Glutamatergic neuron (in vitro differentiated cells): ENCODE results near the gene TWIST2. TPM values are rescaled to one million over a fixed set of nuclear protein-coding genes. Genes with fewer than 3 reads are reported as not detected.

ENCODE experiments used
- DNase-seq: peaks from one replicate; pipeline ENCODE4 v3.0.0; 2022
- H3K27ac Mint-ChIP-seq: one replicate; pipeline ENCODE4 v1.8.0; 2020; ENCODE audit warnings: mild to moderate bottlenecking, mixed read lengths, inconsistent platforms; ENCODE audit not compliant: unreplicated experiment
- H3K27me3 Mint-ChIP-seq: one replicate; pipeline ENCODE4 v1.8.0; 2020; ENCODE audit warnings: mild to moderate bottlenecking, moderate library complexity, mixed read lengths, inconsistent platforms; ENCODE audit not compliant: unreplicated experiment
- H3K36me3 Mint-ChIP-seq: one replicate; pipeline ENCODE4 v1.8.0; 2020; ENCODE audit warnings: mild to moderate bottlenecking, mixed read lengths, inconsistent platforms; ENCODE audit not compliant: unreplicated experiment
- H3K4me1 Mint-ChIP-seq: one replicate; pipeline ENCODE4 v1.8.0; 2020; ENCODE audit warnings: mild to moderate bottlenecking, low read depth, mixed read lengths, inconsistent platforms; ENCODE audit not compliant: unreplicated experiment
- H3K4me3 Mint-ChIP-seq: one replicate; pipeline ENCODE4 v1.8.0; 2020; ENCODE audit warnings: mild to moderate bottlenecking, mixed read lengths, inconsistent platforms; ENCODE audit not compliant: unreplicated experiment
- H3K9me3 Mint-ChIP-seq: one replicate; pipeline ENCODE4 v1.8.0; 2020; ENCODE audit warnings: mild to moderate bottlenecking, moderate library complexity, mixed read lengths, inconsistent platforms; ENCODE audit not compliant: unreplicated experiment
- total RNA-seq: library from RNA; stranded (reverse); fragmentation: NEBNext Ultra II Directional; extraction: Animal tissue kit (Norgen Biotek cat#: 25700); gene quantifications from one replicate; pipeline ENCODE4 v1.2.1, GENCODE V29; 2021; ENCODE audit not compliant: unreplicated experiment
- TF ChIP-seq, protein P1 (sequence below): fragments of 200-600 bp; sonication (generic); IDR thresholded peaks from one replicate; pipeline ENCODE4 v1.5.0; 2021; ENCODE audit not compliant: partially characterized antibody, unreplicated experiment

Gene TWIST2
- total RNA-seq, 1 donor from 2014 or later = not detected

- DNase-seq = no peak
- no peaks in the 10 kb centered on the region for H3K9me3 Mint-ChIP-seq
- no peaks in the 10 kb centered on the region for H3K4me1 Mint-ChIP-seq
- H3K27ac Mint-ChIP-seq = no peak overlapping the region
- no peaks in the 10 kb centered on the region for H3K36me3 Mint-ChIP-seq
- H3K4me3 Mint-ChIP-seq = no peak overlapping the region
- peaks cover 2% of the 10 kb centered on the region for H3K27me3 Mint-ChIP-seq
- TF ChIP-seq, protein P1, sequence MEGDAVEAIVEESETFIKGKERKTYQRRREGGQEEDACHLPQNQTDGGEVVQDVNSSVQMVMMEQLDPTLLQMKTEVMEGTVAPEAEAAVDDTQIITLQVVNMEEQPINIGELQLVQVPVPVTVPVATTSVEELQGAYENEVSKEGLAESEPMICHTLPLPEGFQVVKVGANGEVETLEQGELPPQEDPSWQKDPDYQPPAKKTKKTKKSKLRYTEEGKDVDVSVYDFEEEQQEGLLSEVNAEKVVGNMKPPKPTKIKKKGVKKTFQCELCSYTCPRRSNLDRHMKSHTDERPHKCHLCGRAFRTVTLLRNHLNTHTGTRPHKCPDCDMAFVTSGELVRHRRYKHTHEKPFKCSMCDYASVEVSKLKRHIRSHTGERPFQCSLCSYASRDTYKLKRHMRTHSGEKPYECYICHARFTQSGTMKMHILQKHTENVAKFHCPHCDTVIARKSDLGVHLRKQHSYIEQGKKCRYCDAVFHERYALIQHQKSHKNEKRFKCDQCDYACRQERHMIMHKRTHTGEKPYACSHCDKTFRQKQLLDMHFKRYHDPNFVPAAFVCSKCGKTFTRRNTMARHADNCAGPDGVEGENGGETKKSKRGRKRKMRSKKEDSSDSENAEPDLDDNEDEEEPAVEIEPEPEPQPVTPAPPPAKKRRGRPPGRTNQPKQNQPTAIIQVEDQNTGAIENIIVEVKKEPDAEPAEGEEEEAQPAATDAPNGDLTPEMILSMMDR = no peak
These were observed 88.5 kb downstream of the TWIST2 start for GRCh38 chr2:238936162-238937052.

DNA sequence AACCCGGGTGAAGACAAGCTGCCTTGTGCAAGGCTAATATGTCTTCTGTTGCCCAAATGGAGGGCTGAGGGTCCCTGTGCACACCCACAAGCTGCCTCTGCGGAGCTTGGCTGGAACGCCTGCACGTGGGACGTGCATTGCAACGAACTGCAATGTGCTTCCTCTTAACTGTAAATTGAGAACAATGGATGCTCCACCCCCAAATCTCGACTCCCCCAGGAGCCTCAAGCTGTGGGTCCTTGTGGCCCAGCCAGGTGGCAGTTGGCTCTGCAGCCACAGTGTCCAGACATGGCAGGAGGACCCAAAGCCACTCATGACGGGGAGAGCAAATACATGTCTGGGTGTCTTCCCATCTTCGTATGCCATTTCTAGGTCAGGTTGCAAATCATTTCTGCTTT is 90.1 kb downstream of the TWIST2 start:
- Mint-ChIP-seq H3K36me3 (no peaks in the 10 kb centered on the region), H3K4me1 (no peaks in the 10 kb centered on the region)
- no peak for DNase-seq

DNA sequence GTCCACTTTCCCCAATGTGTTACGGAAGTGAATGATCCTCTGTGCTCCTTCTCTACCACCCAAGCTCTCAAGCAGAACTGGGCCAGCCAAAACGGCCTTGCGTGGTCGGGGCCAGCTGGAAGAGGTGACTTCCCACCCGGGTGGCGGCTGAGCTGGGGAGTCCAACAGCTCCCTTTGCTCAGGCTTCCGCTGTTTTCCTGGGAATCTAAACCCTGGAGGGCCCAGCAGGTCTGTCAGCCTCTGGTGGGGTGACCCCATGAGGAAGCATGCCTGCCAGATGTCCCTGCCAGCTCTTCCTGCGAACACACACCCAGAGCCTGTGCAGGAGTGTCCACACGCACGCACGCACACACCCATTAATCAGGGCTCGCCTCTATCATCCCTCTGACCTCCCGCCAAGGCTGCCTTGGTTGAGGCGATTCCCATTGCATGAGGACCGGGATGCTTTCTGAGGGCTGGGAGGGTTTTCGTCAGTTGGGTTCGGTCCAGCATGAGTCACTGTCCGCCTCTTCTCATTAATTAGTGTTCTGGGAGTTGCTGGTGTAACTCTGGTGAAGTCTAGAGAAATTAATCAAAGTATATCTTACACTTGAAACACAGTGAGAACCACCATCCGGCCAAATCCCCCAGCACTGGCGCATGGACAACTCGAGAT is 90.6 kb downstream of the TWIST2 start:
- Mint-ChIP-seq H3K4me3 (no peak overlapping the region), H3K9me3 (no peaks in the 10 kb centered on the region), H3K27ac (no peak overlapping the region), H3K36me3 (no peaks in the 10 kb centered on the region), H3K27me3 (peaks cover 2% of the 10 kb centered on the region), H3K4me1 (no peaks in the 10 kb centered on the region)
- TF ChIP-seq, protein P1 = no peak
- DNase-seq = no peak

More for the DNA sequence above, 90.1 kb downstream of the TWIST2 start:
- no peaks in the 10 kb centered on the region for H3K9me3 Mint-ChIP-seq
- H3K27me3 Mint-ChIP-seq = peaks cover 2% of the 10 kb centered on the region
- no peak overlapping the region for H3K27ac Mint-ChIP-seq
- no peak overlapping the region for H3K4me3 Mint-ChIP-seq
- TF ChIP-seq, protein P1 = no peak

- Mint-ChIP-seq H3K27ac (no peak overlapping the region), H3K4me1 (no peaks in the 10 kb centered on the region), H3K9me3 (no peaks in the 10 kb centered on the region), H3K27me3 (peaks cover 2% of the 10 kb centered on the region), H3K36me3 (no peaks in the 10 kb centered on the region), H3K4me3 (no peak overlapping the region)
- TF ChIP-seq, protein P1 = no peak
- DNase-seq = no peak
These were observed 91.2 kb downstream of the TWIST2 start for GRCh38 chr2:238939074-238939473.
